ENCODE results near the gene TPRG1L. TPM values are rescaled to one million over a fixed set of nuclear protein-coding genes. Genes with fewer than 3 reads are reported as not detected.

Gene TPRG1L
- total and polyA plus RNA-seq, 2 of the 4 experiments (the other 2 are of a cell fraction): 25.3 to 39.5 TPM

DNA sequence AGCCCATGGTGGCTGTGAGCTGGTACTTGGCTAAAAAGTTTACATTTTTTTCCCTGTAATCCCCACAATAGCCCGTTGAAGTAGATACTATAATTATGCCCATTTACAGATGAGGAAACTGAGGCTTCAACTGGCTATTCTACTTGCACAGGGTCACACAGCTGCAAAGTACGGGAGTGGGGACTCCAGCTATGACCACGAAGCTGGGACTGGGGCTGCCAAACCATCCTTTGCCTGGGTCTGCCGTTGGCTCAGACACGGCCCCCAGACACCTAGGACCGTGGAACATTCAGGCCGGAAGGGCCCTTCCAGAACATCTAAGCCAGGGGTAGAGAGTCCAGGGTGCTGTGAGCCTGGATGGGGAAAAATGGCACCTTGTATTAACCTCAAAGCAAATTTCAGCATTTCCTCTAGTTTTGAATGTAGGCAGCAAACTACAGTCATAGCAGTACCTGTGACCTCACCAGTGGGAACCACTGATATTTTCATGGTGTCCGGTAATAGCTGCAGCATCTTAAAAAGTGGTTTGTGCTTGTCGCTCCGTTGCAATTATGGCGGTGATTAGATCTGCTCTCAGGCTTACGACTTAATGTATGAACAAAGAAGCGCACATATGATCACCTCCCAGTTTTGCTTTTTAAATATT, 31.8 kb downstream of the TPRG1L start:
- TF ChIP-seq MAZ (IDR thresholded peaks at IDR 0.05; ENCODE audit: borderline replicate concordance, low read depth, low read length) (no peak), CHD1 (IDR thresholded peaks at IDR 0.05; ENCODE audit: low read depth, low read length) (no peak), NFE2L2 (IDR thresholded peaks at IDR 0.05; ENCODE audit: low read depth, low read length) (no peak), RAD21 (IDR thresholded peaks at IDR 0.05; ENCODE audit: low read length) (no peak), RCOR1 (IDR thresholded peaks at IDR 0.05; ENCODE audit: insufficient replicate concordance, low read length) (no peak), FOS (IDR thresholded peaks at IDR 0.05; ENCODE audit: low read depth, low read length) (no peak), BHLHE40 (IDR thresholded peaks at IDR 0.05; ENCODE audit: low read depth, low read length) (no peak), CEBPB (IDR thresholded peaks at IDR 0.05; ENCODE audit: low read depth, low read length) (no peak), MXI1 (IDR thresholded peaks at IDR 0.05; ENCODE audit: borderline replicate concordance, low read depth, low read length) (no peak), MAFK (IDR thresholded peaks at IDR 0.05; ENCODE audit: low read depth, low read length) (no peak)
- TF ChIP-seq, protein P1, sequence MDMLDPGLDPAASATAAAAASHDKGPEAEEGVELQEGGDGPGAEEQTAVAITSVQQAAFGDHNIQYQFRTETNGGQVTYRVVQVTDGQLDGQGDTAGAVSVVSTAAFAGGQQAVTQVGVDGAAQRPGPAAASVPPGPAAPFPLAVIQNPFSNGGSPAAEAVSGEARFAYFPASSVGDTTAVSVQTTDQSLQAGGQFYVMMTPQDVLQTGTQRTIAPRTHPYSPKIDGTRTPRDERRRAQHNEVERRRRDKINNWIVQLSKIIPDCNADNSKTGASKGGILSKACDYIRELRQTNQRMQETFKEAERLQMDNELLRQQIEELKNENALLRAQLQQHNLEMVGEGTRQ (IDR thresholded peaks at IDR 0.05; ENCODE audit: low read depth, low read length): no peak
- TF ChIP-seq, protein P2, sequence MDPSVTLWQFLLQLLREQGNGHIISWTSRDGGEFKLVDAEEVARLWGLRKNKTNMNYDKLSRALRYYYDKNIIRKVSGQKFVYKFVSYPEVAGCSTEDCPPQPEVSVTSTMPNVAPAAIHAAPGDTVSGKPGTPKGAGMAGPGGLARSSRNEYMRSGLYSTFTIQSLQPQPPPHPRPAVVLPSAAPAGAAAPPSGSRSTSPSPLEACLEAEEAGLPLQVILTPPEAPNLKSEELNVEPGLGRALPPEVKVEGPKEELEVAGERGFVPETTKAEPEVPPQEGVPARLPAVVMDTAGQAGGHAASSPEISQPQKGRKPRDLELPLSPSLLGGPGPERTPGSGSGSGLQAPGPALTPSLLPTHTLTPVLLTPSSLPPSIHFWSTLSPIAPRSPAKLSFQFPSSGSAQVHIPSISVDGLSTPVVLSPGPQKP (IDR thresholded peaks at IDR 0.05; ENCODE audit: borderline replicate concordance, low read depth, low read length): no peak
- POLR2A ChIA-PET (ENCODE audit: unreplicated experiment): no interaction called here

More for the DNA sequence above, 31.8 kb downstream of the TPRG1L start:
- no peak for DNase-seq
- no peak overlapping the region for H4K5ac ChIP-seq (ENCODE audit: low read depth, low read length)
- no peak overlapping the region for H3K14ac ChIP-seq (replicated peaks; ENCODE audit: low read depth, low read length)
- no peak overlapping the region for H3K18ac ChIP-seq (ENCODE audit: low read depth, low read length)
- no peak overlapping the region for H3K23ac ChIP-seq (ENCODE audit: low read depth, low read length)
- in situ Hi-C loops (cut with MboI; ENCODE audit: low sequenced_read_pairs): no loop called here
- no peak overlapping the region for H4K8ac ChIP-seq (ENCODE audit: low read depth in 2 of 2, low read length in 2 of 2)
- H3K56ac ChIP-seq (ENCODE audit: extremely low read depth, insufficient read depth, low read length): no peak overlapping the region
- dilution Hi-C loops (cut with HindIII; ENCODE audit: low sequenced_read_pairs, unreplicated experiment): no loop called here
- no peak overlapping the region for H4K91ac ChIP-seq (ENCODE audit: insufficient read depth, low read depth, low read length)
- H3K4ac ChIP-seq (ENCODE audit: low read depth, low read length): no peak overlapping the region
- no peak overlapping the region for H2BK5ac ChIP-seq (ENCODE audit: low read depth, low read length, poor library complexity, severe bottlenecking)
- CTCF ChIA-PET: interaction anchor here (2.1 kb wide), 1 partner anchor 12 kb away, joined by 6 read pairs; no protein-coding TSS in a partner anchor
- ATAC-seq (ENCODE audit: low read depth): no peak
- no peak overlapping the region for H2AK5ac ChIP-seq (ENCODE audit: low read depth, low read length)
- no peak overlapping the region for H3K9ac ChIP-seq (ENCODE audit: low read depth, low read length)
- H3K79me1 ChIP-seq (ENCODE audit: low read depth in 1 of 2, low read length in 2 of 2): no peaks in the 10 kb centered on the region
- peaks cover 66% of the 10 kb centered on the region for H3K27me3 ChIP-seq (ENCODE audit: control insufficient read depth, insufficient read depth, low read length)
- 92% methylated on average over 2 of the region's 13 CpGs; no CpG with 5 or more reads in 1 of the 2 experiments for WGBS, 2 experiments (ENCODE audit: extremely low coverage in 2 of 2, insufficient read length in 1 of 2)
- intact Hi-C loops (cut with micrococcal nuclease): no loop called here
- no peak overlapping the region for H2BK120ac ChIP-seq (ENCODE audit: low read depth, low read length)
- no peak overlapping the region for H2BK15ac ChIP-seq (ENCODE audit: low read depth, low read length)
- no peak overlapping the region for H2AK9ac ChIP-seq (replicated peaks; ENCODE audit: low read depth, low read length, poor library complexity)
- H4K20me1 ChIP-seq (ENCODE audit: insufficient read depth, low read length): no peaks in the 10 kb centered on the region; the same call in 1 of the 2 replicates
- H3K4me1 ChIP-seq (ENCODE audit: control insufficient read depth, insufficient read depth, low read length): no peaks in the 10 kb centered on the region
- H3K9me1 ChIP-seq (ENCODE audit: insufficient read depth, low read length): no peaks in the 10 kb centered on the region
- no peaks in the 10 kb centered on the region for H3K36me3 ChIP-seq (ENCODE audit: control insufficient read depth, insufficient read depth, low read length)
- no peak overlapping the region for H3K4me3 ChIP-seq (ENCODE audit: insufficient read depth, low read depth, low read length)
- H3K27ac ChIP-seq (ENCODE audit: insufficient read depth, low read length): no peak overlapping the region
- H2AFZ ChIP-seq (replicated peaks; ENCODE audit: low read length, poor library complexity): no peak overlapping the region
- no TSS peak for BruUV-seq (replicated peaks)
- H2BK20ac ChIP-seq (ENCODE audit: low read depth, low read length): no peak overlapping the region
- no peaks in the 10 kb centered on the region for H3K9me3 ChIP-seq (ENCODE audit: control insufficient read depth, insufficient read depth, low read length)
- no peak overlapping the region for H3K4me2 ChIP-seq (ENCODE audit: low read depth, low read length)

Data from IMR-90 (cell line).